Measurements from ENCODE around the gene PARM1. TPM values are rescaled to one million over a fixed set of nuclear protein-coding genes. Genes with fewer than 3 reads are reported as not detected.

The PARM1 gene
- total RNA-seq, 1 donor from 2014 or later: not detected

DNA sequence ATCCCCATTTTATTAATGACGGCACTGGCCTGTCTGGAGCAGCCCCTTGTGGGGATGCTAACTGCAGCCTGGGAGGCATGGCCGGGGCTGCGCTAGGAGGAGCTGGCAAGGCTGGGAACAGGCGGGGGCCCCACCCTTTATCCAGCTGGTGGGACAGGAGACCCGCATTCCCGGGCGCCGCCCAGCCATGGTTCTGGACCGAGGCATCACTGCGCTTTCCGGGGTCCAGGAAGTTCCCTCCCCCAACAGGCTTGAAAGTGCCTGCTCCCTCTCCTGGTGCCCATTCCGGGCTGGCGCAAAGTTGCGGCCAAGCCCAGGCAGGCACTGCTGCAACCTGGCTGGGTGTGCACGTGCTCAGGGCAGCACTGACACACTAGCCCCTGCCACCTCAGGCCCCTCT lies 124.5 kb downstream of the PARM1 start:
- no peak for DNase-seq (ENCODE audit: extremely low spot score, unreplicated experiment)
- peaks cover 2% of the 10 kb centered on the region for H3K27me3 Mint-ChIP-seq (ENCODE audit: unreplicated experiment)
- no peaks in the 10 kb centered on the region for H3K4me1 Mint-ChIP-seq (ENCODE audit: unreplicated experiment)
- TF ChIP-seq, protein P1, sequence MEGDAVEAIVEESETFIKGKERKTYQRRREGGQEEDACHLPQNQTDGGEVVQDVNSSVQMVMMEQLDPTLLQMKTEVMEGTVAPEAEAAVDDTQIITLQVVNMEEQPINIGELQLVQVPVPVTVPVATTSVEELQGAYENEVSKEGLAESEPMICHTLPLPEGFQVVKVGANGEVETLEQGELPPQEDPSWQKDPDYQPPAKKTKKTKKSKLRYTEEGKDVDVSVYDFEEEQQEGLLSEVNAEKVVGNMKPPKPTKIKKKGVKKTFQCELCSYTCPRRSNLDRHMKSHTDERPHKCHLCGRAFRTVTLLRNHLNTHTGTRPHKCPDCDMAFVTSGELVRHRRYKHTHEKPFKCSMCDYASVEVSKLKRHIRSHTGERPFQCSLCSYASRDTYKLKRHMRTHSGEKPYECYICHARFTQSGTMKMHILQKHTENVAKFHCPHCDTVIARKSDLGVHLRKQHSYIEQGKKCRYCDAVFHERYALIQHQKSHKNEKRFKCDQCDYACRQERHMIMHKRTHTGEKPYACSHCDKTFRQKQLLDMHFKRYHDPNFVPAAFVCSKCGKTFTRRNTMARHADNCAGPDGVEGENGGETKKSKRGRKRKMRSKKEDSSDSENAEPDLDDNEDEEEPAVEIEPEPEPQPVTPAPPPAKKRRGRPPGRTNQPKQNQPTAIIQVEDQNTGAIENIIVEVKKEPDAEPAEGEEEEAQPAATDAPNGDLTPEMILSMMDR (IDR thresholded peaks at IDR 0.05): no peak
- no peaks in the 10 kb centered on the region for H3K36me3 Mint-ChIP-seq (ENCODE audit: unreplicated experiment)
- H3K4me3 Mint-ChIP-seq (ENCODE audit: unreplicated experiment): no peak overlapping the region
- H3K27ac Mint-ChIP-seq (ENCODE audit: unreplicated experiment): no peak overlapping the region
- H3K9me3 Mint-ChIP-seq (ENCODE audit: unreplicated experiment): no peaks in the 10 kb centered on the region

DNA sequence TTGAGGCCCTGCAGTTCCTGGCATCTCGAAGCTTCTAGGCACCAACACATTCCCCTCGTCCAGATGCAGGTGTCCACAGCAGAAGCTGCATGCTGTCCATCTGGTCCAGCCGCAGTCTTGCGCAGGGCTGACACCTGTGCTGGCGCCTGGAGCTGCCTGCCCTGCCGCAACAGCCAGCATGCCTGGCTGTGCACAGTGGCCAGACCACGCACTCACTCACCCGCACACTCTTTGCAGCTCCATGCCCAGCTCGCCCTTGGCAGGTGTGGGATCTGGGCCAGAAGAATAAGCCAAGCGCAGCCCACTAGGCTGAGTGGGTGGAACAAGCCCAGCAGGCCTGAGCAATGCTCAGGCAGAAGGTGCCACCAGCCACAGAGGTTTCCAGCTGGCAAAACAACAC lies 125.6 kb downstream of the PARM1 start:
- H3K9me3 Mint-ChIP-seq (ENCODE audit: unreplicated experiment): no peaks in the 10 kb centered on the region
- TF ChIP-seq, protein P1 (IDR thresholded peaks at IDR 0.05): no peak
- no peak for DNase-seq (ENCODE audit: extremely low spot score, unreplicated experiment)
- H3K4me3 Mint-ChIP-seq (ENCODE audit: unreplicated experiment): no peak overlapping the region
- no peak overlapping the region for H3K27ac Mint-ChIP-seq (ENCODE audit: unreplicated experiment)
- H3K27me3 Mint-ChIP-seq (ENCODE audit: unreplicated experiment): peaks cover 2% of the 10 kb centered on the region
- no peaks in the 10 kb centered on the region for H3K36me3 Mint-ChIP-seq (ENCODE audit: unreplicated experiment)
- no peaks in the 10 kb centered on the region for H3K4me1 Mint-ChIP-seq (ENCODE audit: unreplicated experiment)

DNA sequence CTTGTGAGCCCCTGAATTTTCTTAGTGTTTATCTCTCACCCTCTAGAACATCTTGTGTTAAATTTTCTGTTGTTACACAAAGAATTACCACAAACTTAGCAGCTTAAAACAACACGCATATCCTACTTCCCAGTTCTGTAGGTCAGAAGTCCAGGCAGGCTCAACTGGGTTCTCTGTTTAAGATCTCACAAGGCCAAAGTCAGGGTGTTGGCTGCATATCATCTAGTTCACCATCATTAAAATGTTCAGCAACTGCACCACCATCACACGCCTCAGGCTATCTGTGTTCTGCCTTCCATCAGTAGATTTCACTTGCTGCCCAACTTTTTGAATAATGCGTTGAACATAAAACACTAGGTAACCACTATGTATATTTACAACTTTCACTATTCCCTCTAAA lies 130.5 kb downstream of the PARM1 start:
- Mint-ChIP-seq H3K36me3 (ENCODE audit: unreplicated experiment) (no peaks in the 10 kb centered on the region), H3K27ac (ENCODE audit: unreplicated experiment) (no peak overlapping the region), H3K4me1 (ENCODE audit: unreplicated experiment) (no peaks in the 10 kb centered on the region), H3K9me3 (ENCODE audit: unreplicated experiment) (no peaks in the 10 kb centered on the region), H3K4me3 (ENCODE audit: unreplicated experiment) (no peak overlapping the region), H3K27me3 (ENCODE audit: unreplicated experiment) (peaks cover 2% of the 10 kb centered on the region)
- no peak for DNase-seq (ENCODE audit: extremely low spot score, unreplicated experiment)
- TF ChIP-seq, protein P1 (IDR thresholded peaks at IDR 0.05): no peak

DNA sequence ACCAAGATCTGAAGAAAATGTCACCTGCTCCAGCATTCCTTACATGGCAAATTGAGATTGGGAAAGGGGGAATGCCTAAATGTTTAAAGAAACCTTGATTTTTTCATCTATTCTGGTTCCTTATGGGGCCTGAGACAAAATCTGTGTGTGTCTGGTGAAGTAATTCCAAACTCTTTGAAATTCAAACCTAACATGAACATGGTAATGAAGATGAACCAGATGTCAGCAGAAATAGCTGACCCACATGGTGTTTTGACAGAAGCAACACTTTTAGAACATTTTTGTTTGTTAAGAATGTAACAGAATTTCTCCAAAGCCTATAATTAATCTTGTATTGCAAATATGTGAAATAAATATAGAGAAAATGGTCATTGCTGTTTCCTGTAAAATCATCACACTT lies 133.0 kb downstream of the PARM1 start:
- H3K36me3 Mint-ChIP-seq (ENCODE audit: unreplicated experiment): no peaks in the 10 kb centered on the region
- TF ChIP-seq, protein P1 (IDR thresholded peaks at IDR 0.05): no peak
- H3K9me3 Mint-ChIP-seq (ENCODE audit: unreplicated experiment): no peaks in the 10 kb centered on the region
- peaks cover 6% of the 10 kb centered on the region for H3K27me3 Mint-ChIP-seq (ENCODE audit: unreplicated experiment)
- H3K4me3 Mint-ChIP-seq (ENCODE audit: unreplicated experiment): no peak overlapping the region
- H3K4me1 Mint-ChIP-seq (ENCODE audit: unreplicated experiment): no peaks in the 10 kb centered on the region
- H3K27ac Mint-ChIP-seq (ENCODE audit: unreplicated experiment): no peak overlapping the region
- no peak for DNase-seq (ENCODE audit: extremely low spot score, unreplicated experiment)

DNA sequence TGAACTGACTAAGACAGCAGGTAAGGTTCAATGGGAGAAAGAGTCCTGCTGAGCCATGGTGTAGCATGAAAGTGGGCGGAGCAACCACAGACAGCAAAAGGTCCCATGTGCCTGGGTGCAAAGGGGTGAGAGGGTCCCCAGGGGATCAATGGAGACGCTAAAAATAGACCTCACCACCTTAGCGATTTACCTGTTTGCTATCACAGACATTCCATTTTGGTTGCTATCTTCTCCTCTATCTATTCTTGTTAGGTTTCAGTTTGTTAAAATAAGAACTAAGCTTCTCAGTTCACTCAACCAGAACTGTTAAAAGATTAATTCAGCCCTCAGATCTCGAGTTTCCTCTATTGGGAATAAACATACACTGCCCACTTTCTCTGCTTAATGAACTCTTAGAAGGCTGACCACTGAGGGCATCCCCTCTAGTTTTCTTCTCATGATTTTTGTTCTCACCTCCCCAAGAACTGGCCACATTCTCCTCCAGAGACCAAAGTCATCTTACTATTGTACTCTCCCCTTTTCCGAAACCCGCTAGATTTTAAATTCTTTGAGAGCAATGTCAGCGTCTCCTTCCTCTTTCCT lies 136.7 kb downstream of the PARM1 start:
- DNase-seq (ENCODE audit: extremely low spot score, unreplicated experiment): no peak
- Mint-ChIP-seq H3K9me3 (ENCODE audit: unreplicated experiment) (no peaks in the 10 kb centered on the region), H3K4me1 (ENCODE audit: unreplicated experiment) (no peaks in the 10 kb centered on the region), H3K27ac (ENCODE audit: unreplicated experiment) (no peak overlapping the region), H3K36me3 (ENCODE audit: unreplicated experiment) (no peaks in the 10 kb centered on the region), H3K27me3 (ENCODE audit: unreplicated experiment) (peaks cover 8% of the 10 kb centered on the region), H3K4me3 (ENCODE audit: unreplicated experiment) (no peak overlapping the region)
- TF ChIP-seq, protein P1 (IDR thresholded peaks at IDR 0.05): no peak

Data from osteocyte (in vitro differentiated cells).